ENCODE results near the gene MYH14. TPM values are rescaled to one million over a fixed set of nuclear protein-coding genes. Genes with fewer than 3 reads are reported as not detected.

Gene MYH14
- total and polyA plus RNA-seq, 2 of the 4 experiments (the other 2 are of a cell fraction): not detected

GRCh38 chr19:50184196-50184595, 19.2 kb upstream of the MYH14 start:
- intact Hi-C loops (cut with micrococcal nuclease): no loop called here
- Histone ChIP-seq H3K23ac (ENCODE audit: low read depth, low read length) (no peak overlapping the region), H4K5ac (ENCODE audit: low read depth, low read length) (no peak overlapping the region), H4K8ac (ENCODE audit: low read depth in 2 of 2, low read length in 2 of 2) (no peak overlapping the region), H2BK15ac (ENCODE audit: low read depth, low read length) (no peak overlapping the region), H3K9me1 (ENCODE audit: insufficient read depth, low read length) (no peaks in the 10 kb centered on the region), H3K9me3 (ENCODE audit: control insufficient read depth, insufficient read depth, low read length) (peaks cover 9% of the 10 kb centered on the region), H3K14ac (replicated peaks; ENCODE audit: low read depth, low read length) (no peak overlapping the region), H3K56ac (ENCODE audit: extremely low read depth, insufficient read depth, low read length) (no peak overlapping the region), H3K79me1 (ENCODE audit: low read depth in 1 of 2, low read length in 2 of 2) (no peaks in the 10 kb centered on the region), H2BK120ac (ENCODE audit: low read depth, low read length) (no peak overlapping the region), H3K18ac (ENCODE audit: low read depth, low read length) (no peak overlapping the region), H2AK9ac (replicated peaks; ENCODE audit: low read depth, low read length, poor library complexity) (no peak overlapping the region), H2AK5ac (ENCODE audit: low read depth, low read length) (no peak overlapping the region), H3K4me2 (ENCODE audit: low read depth, low read length) (no peak overlapping the region), H2BK20ac (ENCODE audit: low read depth, low read length) (no peak overlapping the region), H2AFZ (replicated peaks; ENCODE audit: low read length, poor library complexity) (no peak overlapping the region), H3K4ac (ENCODE audit: low read depth, low read length) (no peak overlapping the region), H4K20me1 (ENCODE audit: insufficient read depth, low read length) (no peaks in the 10 kb centered on the region), H3K27me3 (ENCODE audit: control insufficient read depth, insufficient read depth, low read length) (no peaks in the 10 kb centered on the region), H4K91ac (ENCODE audit: insufficient read depth, low read depth, low read length) (no peak overlapping the region), H3K9ac (ENCODE audit: low read depth, low read length) (no peak overlapping the region), H3K27ac (ENCODE audit: insufficient read depth, low read length) (no peak overlapping the region), H3K4me3 (ENCODE audit: insufficient read depth, low read depth, low read length) (no peak overlapping the region), H3K4me1 (ENCODE audit: control insufficient read depth, insufficient read depth, low read length) (no peaks in the 10 kb centered on the region), H3K36me3 (ENCODE audit: control insufficient read depth, insufficient read depth, low read length) (no peaks in the 10 kb centered on the region), H2BK5ac (ENCODE audit: low read depth, low read length, poor library complexity, severe bottlenecking) (no peak overlapping the region)
- ChIA-PET CTCF (no interaction called here), POLR2A (ENCODE audit: unreplicated experiment) (no interaction called here)
- dilution Hi-C loops (cut with HindIII; ENCODE audit: low sequenced_read_pairs, unreplicated experiment): no loop called here
- DNase-seq (no peak), ATAC-seq (ENCODE audit: low read depth) (no peak)
- TF ChIP-seq MXI1 (IDR thresholded peaks at IDR 0.05; ENCODE audit: borderline replicate concordance, low read depth, low read length): no peak
- BruUV-seq (replicated peaks): no TSS peak
- WGBS, 2 experiments (ENCODE audit: extremely low coverage in 2 of 2, insufficient read length in 1 of 2): no CpG with 5 or more reads among the region's 1 CpG
- in situ Hi-C loops (cut with MboI; ENCODE audit: low sequenced_read_pairs): no loop called here

Measured in IMR-90 (cell line).